Measurements from ENCODE around the gene UBE2E2.
"Not testable (repeated sequence)": the region's sequence is repeated elsewhere in the genome, so short reads cannot be mapped to it uniquely, and the experiment has no call there.

Gene UBE2E2

DNA sequence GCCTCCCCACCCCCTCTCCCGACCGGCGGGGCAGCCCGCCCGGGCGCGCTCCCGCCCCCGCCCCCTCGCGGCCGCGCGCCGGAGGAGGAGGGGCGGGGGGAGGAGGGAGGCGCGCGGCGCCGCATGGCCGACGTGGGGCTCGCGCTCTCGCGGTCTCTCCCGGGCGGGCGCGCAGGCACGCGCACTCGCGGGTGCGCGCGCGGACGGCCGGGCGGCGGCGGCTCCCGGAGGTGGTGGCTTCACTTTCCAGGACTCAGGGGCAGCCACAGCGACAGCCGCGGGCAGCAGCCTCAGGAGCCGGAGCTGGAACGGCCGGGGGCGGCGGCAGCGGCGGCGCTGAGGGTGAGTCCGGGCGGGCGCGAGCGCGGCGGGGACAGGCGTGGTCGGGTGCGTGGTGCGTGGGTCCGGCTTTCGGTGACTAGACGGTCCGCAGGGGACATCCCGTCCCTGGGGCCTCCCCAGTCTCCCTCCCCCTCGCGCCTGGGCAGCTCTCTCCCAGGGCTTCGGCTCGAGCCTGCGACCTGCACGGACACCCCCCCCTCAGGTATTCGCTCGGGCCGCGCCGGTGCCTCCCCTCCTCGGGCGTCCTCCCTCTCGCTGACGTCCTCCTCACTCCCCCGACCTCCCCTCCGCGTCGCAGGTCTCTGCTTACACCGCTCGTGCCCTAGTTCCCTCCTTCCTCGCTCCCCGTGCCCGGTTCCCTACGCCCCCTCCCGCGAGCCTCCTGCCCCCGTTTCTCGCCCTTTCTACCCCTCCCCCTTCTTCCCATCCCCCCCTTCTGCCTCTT lies at the start of gene UBE2E2:
Gene UBE2E2 (plus strand): TSS at position 407 of the 787 bp plus-strand sequence.
- DNase-seq = no peak

- DNase-seq = no peak
Observed at GRCh38 chr3:23153436-23153835, 49.7 kb upstream of the UBE2E2 start.

- DNase-seq = no peak
Observed at GRCh38 chr3:23157331-23157730, 45.8 kb upstream of the UBE2E2 start.

GRCh38 chr3:23159929-23160328 lies 43.2 kb upstream of the UBE2E2 start:
- DNase-seq = no peak

GRCh38 chr3:23161308-23161707 lies 41.8 kb upstream of the UBE2E2 start:
- DNase-seq = no peak

DNA sequence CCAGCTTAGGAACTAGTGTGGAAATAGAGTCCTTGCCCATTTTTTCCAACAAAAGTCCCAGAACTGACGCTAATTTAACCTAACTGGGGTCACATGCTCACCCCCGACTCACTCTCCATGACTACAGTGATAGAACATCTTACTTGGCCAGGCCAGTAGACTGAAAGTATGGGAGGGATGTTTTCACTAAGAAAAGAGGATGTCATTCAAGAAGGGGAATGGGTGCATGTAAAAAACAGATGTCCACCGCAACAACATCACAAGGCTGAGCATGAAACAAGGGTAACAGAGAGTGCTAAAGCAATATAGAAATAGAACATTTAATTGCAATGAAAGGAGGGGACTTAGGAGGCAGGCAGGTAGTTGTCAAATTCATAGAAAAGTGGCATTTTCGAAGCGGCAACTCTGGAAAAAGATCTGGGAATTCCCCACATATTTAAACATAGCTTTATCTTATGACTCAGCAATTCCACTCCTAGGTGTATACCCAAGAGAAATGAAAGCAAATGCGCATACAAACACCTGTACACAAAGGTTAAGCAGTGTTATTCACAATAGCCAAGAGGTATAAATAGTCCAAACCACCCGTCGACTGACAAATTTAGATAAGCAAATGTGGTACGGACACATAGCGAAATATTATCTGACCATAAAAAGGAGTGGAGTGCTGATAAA lies 41.1 kb upstream of the UBE2E2 start:
- no peak for DNase-seq

DNA sequence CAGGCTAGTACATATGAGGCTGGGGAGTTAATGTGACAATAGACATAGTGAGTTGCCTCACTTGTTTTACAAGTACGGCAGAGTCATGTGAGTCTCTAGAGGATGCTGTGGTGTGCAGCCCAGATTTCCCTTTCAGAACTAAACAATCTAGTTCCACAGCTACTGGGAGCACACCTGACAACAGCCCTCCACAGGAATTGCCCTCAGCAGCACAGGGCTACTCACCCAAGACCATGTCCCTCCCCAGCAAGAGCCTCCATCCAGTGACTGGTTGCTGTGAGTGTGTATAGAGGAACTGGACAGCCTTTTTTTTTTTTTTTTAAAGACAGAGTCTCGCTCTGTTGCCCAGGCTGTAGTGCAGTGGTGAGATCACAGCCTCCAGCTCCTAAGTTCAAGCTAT lies 40.2 kb upstream of the UBE2E2 start:
- no peak for DNase-seq

- no peak for DNase-seq
Observed at GRCh38 chr3:23164746-23165145, 38.4 kb upstream of the UBE2E2 start.

DNA sequence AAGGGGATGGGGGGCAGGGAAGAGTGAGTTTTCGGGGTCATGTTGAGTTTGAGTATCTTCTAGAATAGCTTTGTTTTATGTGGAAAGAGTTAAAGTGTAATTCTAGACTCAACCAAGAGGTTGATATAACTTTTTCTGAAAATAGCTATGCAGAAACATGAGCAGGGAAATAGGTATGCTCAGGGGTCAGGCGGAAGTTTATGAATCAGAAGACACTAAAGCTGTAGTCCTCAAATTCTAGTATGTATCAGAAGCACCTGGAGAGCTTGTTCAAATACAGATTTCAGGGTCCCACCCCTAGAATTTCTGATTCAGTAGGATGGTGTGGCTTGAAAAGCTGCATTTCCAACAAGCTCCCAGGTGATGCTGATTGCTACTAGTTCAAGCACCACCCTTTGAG lies 37.6 kb upstream of the UBE2E2 start:
- no peak for DNase-seq

DNA sequence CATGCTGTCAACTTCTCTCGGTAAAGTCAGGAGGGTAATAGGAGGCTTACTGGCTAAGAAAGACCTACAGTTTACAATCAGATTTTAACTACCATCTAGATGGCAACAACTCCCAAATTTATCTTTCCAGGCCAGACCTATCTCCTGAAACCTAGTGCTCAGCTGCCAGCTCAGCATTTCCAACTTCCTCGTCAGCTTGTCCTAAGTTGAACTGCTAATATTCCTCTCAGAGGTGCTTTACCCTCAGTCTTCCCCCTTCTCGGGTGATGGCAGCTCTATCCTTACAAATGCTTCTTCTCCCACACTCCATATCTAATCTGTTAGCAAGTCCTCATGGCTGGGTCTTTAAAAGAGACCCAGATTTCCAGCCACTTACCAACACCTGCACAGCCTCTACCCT lies 36.9 kb upstream of the UBE2E2 start:
- DNase-seq = no peak

DNA sequence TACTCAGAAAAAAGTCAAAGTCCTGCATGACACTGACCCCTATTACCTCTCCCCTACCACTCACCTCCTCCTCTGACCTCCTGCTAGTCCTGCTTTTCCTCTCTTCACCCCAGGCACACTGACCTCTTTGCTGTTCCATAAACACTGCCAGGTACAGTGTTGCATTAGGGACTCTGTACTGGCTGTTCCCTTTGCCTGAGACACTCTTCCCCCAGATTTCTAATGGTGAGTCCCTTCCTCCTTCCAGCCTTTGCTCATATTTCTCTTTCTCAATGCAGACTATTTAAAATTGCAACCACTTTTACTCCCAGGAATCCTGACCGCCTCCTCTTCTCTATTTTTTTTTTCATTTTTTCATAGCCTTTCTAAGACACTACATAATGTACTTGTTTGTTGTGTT lies 36.3 kb upstream of the UBE2E2 start:
- no peak for DNase-seq

GRCh38 chr3:23169551-23169950 lies 33.6 kb upstream of the UBE2E2 start:
- no peak for DNase-seq

- DNase-seq = no peak
Observed at GRCh38 chr3:23170291-23170690, 32.8 kb upstream of the UBE2E2 start.

- DNase-seq = no peak
Observed at GRCh38 chr3:23172059-23172458, 31.1 kb upstream of the UBE2E2 start.

DNA sequence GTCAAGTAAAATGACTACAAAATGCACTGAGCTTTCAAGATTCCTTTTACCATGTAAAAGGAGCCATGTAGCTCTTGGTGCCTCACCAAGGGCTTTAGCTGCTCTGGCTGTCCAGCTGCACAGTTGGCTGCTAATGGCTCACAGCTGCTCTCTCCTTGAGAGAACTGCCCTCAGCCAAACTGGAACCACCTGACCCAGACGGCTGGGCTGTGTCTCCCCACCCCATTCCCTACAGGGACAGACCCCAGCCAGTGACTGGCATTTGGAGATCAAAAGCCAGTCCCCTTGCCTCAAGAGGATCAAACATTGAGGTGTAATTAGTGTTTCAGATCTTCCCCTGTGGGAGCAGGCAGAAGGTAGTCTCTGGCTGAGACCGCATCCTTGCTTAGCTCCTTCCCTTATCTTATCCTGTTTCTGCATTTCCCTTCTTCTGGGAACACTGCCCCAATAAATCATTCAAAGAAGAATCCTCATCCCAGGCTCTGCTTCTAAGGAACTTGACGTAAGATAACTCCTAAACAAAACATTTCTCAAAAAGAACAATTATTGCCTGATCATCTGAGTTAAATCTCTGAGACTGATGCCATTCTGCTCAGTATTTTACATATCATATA lies 28.6 kb upstream of the UBE2E2 start:
- DNase-seq = no peak

DNA sequence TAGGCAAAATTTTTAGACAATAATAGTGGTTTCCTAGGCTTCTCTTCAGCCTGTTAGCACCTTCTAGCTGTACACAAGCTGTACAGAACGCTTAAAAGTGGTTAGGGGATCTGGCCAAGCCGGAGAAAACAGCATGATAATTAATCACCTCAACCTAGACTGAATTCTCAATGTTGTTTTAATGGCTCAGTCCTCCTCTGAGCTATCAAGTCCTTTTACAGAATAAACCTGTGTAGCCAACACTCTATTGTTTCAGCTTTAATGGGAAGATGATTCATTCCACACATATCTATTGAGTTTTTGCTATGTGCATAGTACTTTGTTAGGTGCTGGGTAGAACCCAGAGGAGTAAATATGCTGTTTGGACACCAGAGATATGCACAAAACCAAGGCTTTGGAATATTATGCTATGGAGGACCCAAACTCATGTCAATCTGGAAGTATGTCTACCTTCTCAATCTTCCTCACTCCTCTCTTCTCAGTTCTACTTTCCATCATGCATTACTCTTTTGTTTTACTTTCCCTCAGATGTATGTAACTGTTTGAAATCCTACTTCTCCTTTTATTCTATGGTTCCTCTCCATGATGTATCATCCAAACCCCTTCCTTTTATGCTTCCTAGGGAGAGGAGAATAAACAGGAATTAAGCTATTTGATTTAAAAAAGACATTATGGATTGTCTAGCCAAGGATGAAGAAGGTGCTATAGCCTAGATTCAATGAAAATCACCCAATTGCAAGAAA lies 27.6 kb upstream of the UBE2E2 start:
- DNase-seq = no peak

DNA sequence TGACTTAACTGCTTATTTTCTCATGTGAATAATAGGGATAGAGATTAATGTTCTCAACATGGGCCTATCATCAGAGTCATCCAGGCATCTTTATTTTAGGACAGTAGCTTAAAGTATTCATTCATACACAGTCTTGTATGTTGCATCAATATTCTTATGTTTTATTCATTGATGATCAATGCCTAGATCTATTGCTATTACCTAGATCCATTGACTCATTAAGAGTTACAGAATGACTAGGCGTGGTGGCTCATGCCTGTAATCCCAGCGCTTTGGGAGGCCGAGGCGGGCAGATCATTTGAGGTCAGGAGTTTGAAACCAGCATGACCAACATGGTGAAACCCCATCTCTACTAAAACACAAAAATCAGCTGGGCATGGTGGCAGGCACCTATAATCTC lies 26.3 kb upstream of the UBE2E2 start:
- DNase-seq = not testable (repeated sequence)

DNA sequence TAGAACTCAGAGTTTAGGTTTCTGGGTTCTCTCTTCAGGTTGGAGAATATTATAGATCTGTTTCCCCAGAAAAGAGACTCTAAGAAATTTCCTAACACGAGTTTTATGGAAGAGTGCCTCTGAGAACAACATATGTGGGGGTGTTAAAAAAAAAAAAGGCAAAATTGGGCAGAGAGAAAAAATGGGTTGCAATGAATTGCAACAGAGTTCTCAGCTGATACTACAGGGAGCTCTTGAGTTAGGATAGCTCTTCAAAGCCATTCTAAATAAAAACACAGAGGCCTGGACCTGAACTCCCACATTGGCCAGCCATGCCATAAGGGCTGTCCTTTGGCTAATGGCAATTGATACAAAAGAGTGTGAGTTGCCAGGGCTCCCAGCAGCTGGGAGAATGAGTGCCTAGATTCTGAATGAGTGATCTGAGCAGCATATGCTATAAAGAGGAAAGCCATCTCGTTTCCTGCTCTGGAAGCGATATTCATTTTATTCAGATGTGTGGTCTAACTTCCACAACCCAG lies 20.1 kb upstream of the UBE2E2 start:
- DNase-seq = no peak

GRCh38 chr3:23183731-23184130 lies 19.4 kb upstream of the UBE2E2 start:
- no peak for DNase-seq

DNA sequence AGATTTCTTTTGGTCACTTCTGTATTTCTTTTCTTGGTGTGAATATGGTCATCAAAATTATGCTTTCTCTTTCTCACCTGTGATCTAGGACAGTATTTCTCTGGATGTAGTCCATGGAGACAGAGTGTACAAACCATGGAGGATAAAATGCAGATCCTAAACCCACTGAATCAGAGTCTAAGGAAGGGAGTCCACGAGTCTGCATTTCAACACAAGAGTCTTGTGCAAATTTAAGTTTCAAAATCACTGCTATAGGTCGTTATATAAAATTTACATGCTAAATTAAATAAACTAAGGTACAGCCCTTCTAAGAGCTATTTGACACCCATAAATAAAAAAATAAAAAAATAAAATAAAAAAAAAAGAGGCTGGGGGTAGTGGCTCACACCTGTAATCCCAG lies 17.3 kb upstream of the UBE2E2 start:
- no peak for DNase-seq

DNA sequence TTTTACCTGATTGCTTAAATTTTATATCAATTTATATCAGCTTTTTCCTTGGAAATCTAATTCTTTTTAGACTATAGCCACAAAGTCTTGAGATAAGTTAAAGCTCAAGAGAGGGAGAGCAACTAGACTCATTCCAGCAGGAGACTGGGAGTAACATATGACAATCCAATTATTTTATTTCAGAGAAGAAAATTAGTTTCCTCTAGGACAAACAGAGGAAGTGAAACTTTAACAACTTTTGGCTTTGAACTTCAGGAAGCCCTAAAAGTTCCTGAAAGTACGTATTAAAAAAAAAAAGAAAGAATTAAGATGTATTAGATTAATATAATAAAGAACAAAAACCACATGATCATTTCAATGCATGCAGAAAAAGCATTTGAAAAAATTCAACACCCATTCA lies 13.9 kb upstream of the UBE2E2 start:
- DNase-seq = no peak

DNA sequence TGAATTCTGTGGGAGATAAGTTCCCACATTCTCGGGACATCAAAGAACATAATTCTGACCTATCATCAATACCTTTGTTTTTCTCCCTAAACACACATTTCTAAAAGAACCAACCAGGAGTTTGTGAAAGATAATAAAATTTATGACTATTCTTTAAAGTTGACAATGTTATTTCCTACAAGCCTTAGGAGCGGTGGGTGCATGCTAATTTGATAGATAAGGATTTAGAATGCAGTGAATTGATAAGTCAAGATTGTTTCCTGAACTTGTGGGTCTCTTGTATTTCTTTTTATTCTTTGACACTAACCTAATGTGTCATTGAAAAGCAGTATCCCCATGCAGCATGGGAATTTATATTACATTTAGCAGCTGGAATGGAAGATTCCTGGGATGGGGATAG lies 10.3 kb upstream of the UBE2E2 start:
- DNase-seq = no peak

DNA sequence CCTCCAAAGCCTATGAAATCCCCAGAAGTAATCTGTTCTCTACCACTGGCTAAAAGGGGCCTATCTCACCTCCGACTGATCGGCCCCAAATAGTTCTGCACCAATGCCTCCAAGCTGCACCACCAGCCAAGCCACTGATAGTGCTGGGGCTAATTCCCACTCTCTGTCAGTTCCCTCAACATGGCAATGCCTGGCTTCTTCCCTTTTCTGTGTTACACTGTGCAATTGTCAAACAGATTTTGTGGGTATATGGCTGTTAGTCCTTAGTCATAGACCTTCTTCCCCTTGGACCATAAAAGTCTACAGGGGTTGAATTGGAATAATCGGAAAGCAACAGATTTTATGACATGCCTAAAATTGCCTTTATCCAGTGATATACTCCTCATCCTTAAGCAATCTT lies 9.3 kb upstream of the UBE2E2 start:
- no peak for DNase-seq

Measured in SIG-M5 (cell line).